Endothelial cell of umbilical vein (primary cell): ENCODE data around the gene CEP192. TPM values are rescaled to one million over a fixed set of nuclear protein-coding genes. Genes with fewer than 3 reads are reported as not detected.

Experiments used
- BruUV-seq: library from RNA; stranded (reverse); fragments of 400-500 nt; replicated peaks from 2 replicates; lab custom pipeline; 2021; lab: Mats Ljungman, UMichigan
- CTCF ChIA-PET: fragments of 300-600, 350-600 bp; sonication (Branson Sonifier 250); formaldehyde crosslinking; loops from one replicate; lab custom pipeline; 2021; ENCODE audit warnings: antibody characterized with exemption, inconsistent platforms; lab: Charles Lee
- POLR2A ChIA-PET: fragments of 300-600, 350-600 bp; sonication (Branson Sonifier 250); formaldehyde crosslinking; loops from one replicate; lab custom pipeline; 2021; ENCODE audit warnings: antibody characterized with exemption, inconsistent platforms; lab: Charles Lee
- DNase-seq: peaks from one replicate; pipeline ENCODE4 v3.0.0-alpha.2; 2011; ENCODE audit warnings: low read depth, low spot score
- FAIRE-seq: peaks from 2 replicates; lab custom pipeline; 2011; peaks lifted over from hg19 to GRCh38; lab: Jason Lieb, UNC
- H2AFZ ChIP-seq: 2 replicates; pipeline ENCODE4 v1.6.0; 2012; ENCODE audit warnings: low read depth, low read length, control low read depth, inconsistent platforms
- H3K27ac ChIP-seq: 2 replicates; pipeline ENCODE4 v1.5.1; 2011; ENCODE audit warnings: low read depth, mild to moderate bottlenecking, control low read depth, low read length, moderate library complexity; ENCODE audit not compliant: insufficient read depth
- H3K27me3 ChIP-seq, 2 experiments: 2 replicates each; pipeline versions ENCODE4 v1.6.0 to v1.6.1; 2011; ENCODE audit warnings: low read length in 2 of 2, mixed read lengths in 1 of 2; ENCODE audit not compliant: control insufficient read depth in 2 of 2, insufficient read depth in 2 of 2
- H3K36me3 ChIP-seq, 2 experiments: 2 replicates in 1 of 2; 3 replicates in 1 of 2; pipeline ENCODE4 v1.5.1; 2011; ENCODE audit warnings: low read length in 2 of 2, mild to moderate bottlenecking in 1 of 2, moderate library complexity in 1 of 2; ENCODE audit not compliant: control insufficient read depth in 2 of 2, insufficient read depth in 2 of 2; ENCODE audit errors: extremely low read depth in 1 of 2
- H3K4me1 ChIP-seq: 3 replicates; pipeline ENCODE4 v1.5.1; 2011; ENCODE audit warnings: mild to moderate bottlenecking, low read length; ENCODE audit not compliant: control insufficient read depth, insufficient read depth; ENCODE audit errors: extremely low read depth
- H3K4me2 ChIP-seq: 2 replicates; pipeline ENCODE4 v1.6.1; 2011; ENCODE audit warnings: low read length, control low read depth, mixed read lengths; ENCODE audit not compliant: insufficient read depth
- H3K4me3 ChIP-seq, 3 experiments: fragments of 200-600 bp in 1 of 3; sonication (generic), shearing (Covaris generic) in 1 of 3; replicated peaks in 1 of 3; 2 replicates each; pipeline ENCODE4 v1.5.1; 2011 to 2016; ENCODE audit warnings: control low read depth in 3 of 3, low read length in 3 of 3, mild to moderate bottlenecking in 2 of 3, inconsistent platforms in 1 of 3, low read depth in 1 of 3, moderate library complexity in 1 of 3; ENCODE audit not compliant: insufficient read depth in 1 of 3
- H3K79me2 ChIP-seq: 2 replicates; pipeline ENCODE4 v1.6.0; 2012; ENCODE audit warnings: low read length, inconsistent platforms; ENCODE audit not compliant: control insufficient read depth, insufficient read depth
- H3K9ac ChIP-seq: replicated peaks from 2 replicates; pipeline ENCODE3; 2011; ENCODE audit warnings: low read length, control low read depth; ENCODE audit not compliant: insufficient read depth; ENCODE audit errors: extremely low read depth
- H3K9me1 ChIP-seq: replicated peaks from 3 replicates; pipeline ENCODE4 v1.6.0; 2011; ENCODE audit warnings: mild to moderate bottlenecking, low read length; ENCODE audit not compliant: control insufficient read depth, insufficient read depth; ENCODE audit errors: extremely low read depth
- H3K9me3 ChIP-seq: replicated peaks from 2 replicates; pipeline ENCODE4 v1.5.1; 2012; ENCODE audit warnings: low read length, inconsistent platforms; ENCODE audit not compliant: control insufficient read depth, insufficient read depth
- H4K20me1 ChIP-seq: replicated peaks from 2 replicates; pipeline ENCODE3; 2011; ENCODE audit warnings: mild to moderate bottlenecking, low read length; ENCODE audit not compliant: control insufficient read depth, insufficient read depth; ENCODE audit errors: extremely low read depth
- EZH2 ChIP-seq: IDR thresholded peaks from 2 replicates; pipeline ENCODE4 v1.6.1; 2012; ENCODE audit warnings: borderline replicate concordance, low read depth, mild to moderate bottlenecking, moderate library complexity, low read length, inconsistent platforms; ENCODE audit not compliant: severe bottlenecking
- FOS ChIP-seq: IDR thresholded peaks from 2 replicates; pipeline ENCODE4 v1.6.1; 2011; ENCODE audit warnings: mild to moderate bottlenecking, low read length, moderate library complexity, borderline replicate concordance; ENCODE audit not compliant: insufficient read depth
- GATA2 ChIP-seq: IDR thresholded peaks from 2 replicates; pipeline ENCODE4 v1.7.0; 2011; ENCODE audit warnings: low read depth, mild to moderate bottlenecking, moderate library complexity, mixed read lengths, low read length; ENCODE audit not compliant: insufficient read length, insufficient read depth
- JUN ChIP-seq: IDR thresholded peaks from 2 replicates; pipeline ENCODE4 v1.6.1; 2011; ENCODE audit warnings: borderline replicate concordance, low read depth; ENCODE audit not compliant: insufficient read length, insufficient read depth
- MYC ChIP-seq: IDR thresholded peaks from one replicate; pipeline ENCODE4 v1.6.1; 2011; ENCODE audit warnings: mild to moderate bottlenecking, low read depth, low read length
- POLR2A ChIP-seq: IDR thresholded peaks from 2 replicates; pipeline ENCODE4 v1.6.1; 2012; ENCODE audit warnings: low read depth, mild to moderate bottlenecking, control low read depth, low read length
- POLR2AphosphoS5 ChIP-seq: IDR thresholded peaks from 2 replicates; pipeline ENCODE4 v1.6.1; 2012; ENCODE audit warnings: low read depth, mild to moderate bottlenecking, control low read depth, low read length, moderate library complexity; ENCODE audit not compliant: insufficient read depth
- dilution Hi-C: fragments of 300-500 bp; cut with MboI; formaldehyde crosslinking; loops from one replicate; pipeline ENCODE4 v1.15.0; 2019; ENCODE audit warnings: low sequenced_read_pairs; ENCODE audit not compliant: extremely low pct_ligation_motif_present
- intact Hi-C: fragments of 100-400 bp; cut with micrococcal nuclease; formaldehyde crosslinking; loops from one replicate; pipeline ENCODE4 v1.10.0; 2022
- polyA plus RNA-seq, 4 experiments: library from polyadenylated mRNA; depleted of rRNA in 3 of 4; stranded (reverse) in 3 of 4; unstranded in 1 of 4; fragments of >200 nt; gene quantifications; 2 replicates each; pipeline versions ENCODE4 v1.2.1 to v1.2.3, GENCODE V29; 2011 to 2012; ENCODE audit warnings: missing spikeins in 1 of 4
- total RNA-seq: library from RNA; stranded (reverse); gene quantifications from 2 replicates; pipeline ENCODE4 v1.2.3, GENCODE V29; 2021
- TF ChIP-seq, protein P1 (sequence below), 2 donors: IDR thresholded peaks; 1 replicate in 1 of 2; 2 replicates in 1 of 2; pipeline ENCODE4 v1.5.1; 2011; ENCODE audit warnings: low read length in 2 of 2, mild to moderate bottlenecking in 2 of 2, moderate library complexity in 2 of 2, control low read depth in 1 of 2, inconsistent platforms in 1 of 2, low read depth in 1 of 2; ENCODE audit not compliant: insufficient read depth in 1 of 2; ENCODE audit errors: extremely low read depth in 1 of 2
- TF ChIP-seq, protein P2 (sequence below): IDR thresholded peaks from 2 replicates; pipeline ENCODE4 v1.6.1; 2011; ENCODE audit not compliant: insufficient read depth, insufficient read length

CEP192 gene
- total and polyA plus RNA-seq, 2 donors (not counting 3 experiments of a cell fraction or from before 2014, with no cell fraction given): 14.5 to 22.9 TPM

DNA sequence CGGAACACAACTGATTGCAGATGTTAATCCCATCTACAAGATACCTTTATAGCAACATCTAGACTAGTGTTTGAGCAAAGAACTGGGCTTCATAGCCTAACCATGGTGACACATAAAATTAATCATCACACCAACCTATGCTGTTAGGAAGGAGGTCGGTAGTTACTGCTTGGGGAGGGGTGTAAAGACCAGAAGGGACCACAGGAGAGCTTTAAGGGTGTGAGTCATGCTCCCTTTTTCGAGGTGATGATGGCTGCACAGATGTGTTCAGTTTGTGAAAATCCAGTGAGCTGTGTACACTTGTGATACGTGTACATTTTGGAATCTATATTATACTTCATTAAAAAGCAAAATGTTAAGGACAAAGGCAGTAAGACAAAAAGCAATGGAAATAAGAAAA is 47.9 kb upstream of the CEP192 start:
- H3K79me2 ChIP-seq: no peaks in the 10 kb centered on the region
- H3K4me3 ChIP-seq: no peak overlapping the region
- intact Hi-C loops (no loop called here), dilution Hi-C loops (no loop called here)
- BruUV-seq: no TSS peak
- H3K4me2 ChIP-seq: no peak overlapping the region
- no peak overlapping the region for H3K9ac ChIP-seq
- H3K9me1 ChIP-seq: no peaks in the 10 kb centered on the region
- CTCF ChIA-PET: interaction anchor here (1.1 to 2.0 kb wide), 3 partner anchors 9 to 216 kb away, joined by 3 to 5 read pairs (median 5); no protein-coding TSS in a partner anchor
- peaks cover 12% of the 10 kb centered on the region for H3K4me1 ChIP-seq
- TF ChIP-seq POLR2AphosphoS5 (no peak), POLR2A (no peak), EZH2 (no peak), GATA2 (no peak), FOS (no peak), MYC (no peak), JUN (no peak)
- TF ChIP-seq, protein P1, sequence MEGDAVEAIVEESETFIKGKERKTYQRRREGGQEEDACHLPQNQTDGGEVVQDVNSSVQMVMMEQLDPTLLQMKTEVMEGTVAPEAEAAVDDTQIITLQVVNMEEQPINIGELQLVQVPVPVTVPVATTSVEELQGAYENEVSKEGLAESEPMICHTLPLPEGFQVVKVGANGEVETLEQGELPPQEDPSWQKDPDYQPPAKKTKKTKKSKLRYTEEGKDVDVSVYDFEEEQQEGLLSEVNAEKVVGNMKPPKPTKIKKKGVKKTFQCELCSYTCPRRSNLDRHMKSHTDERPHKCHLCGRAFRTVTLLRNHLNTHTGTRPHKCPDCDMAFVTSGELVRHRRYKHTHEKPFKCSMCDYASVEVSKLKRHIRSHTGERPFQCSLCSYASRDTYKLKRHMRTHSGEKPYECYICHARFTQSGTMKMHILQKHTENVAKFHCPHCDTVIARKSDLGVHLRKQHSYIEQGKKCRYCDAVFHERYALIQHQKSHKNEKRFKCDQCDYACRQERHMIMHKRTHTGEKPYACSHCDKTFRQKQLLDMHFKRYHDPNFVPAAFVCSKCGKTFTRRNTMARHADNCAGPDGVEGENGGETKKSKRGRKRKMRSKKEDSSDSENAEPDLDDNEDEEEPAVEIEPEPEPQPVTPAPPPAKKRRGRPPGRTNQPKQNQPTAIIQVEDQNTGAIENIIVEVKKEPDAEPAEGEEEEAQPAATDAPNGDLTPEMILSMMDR (IDR thresholded peaks at IDR 0.05; ENCODE audit: extremely low read depth in 1 of 2, insufficient read depth in 1 of 2, low read depth in 1 of 2, low read length in 2 of 2): no peak
- TF ChIP-seq, protein P2, sequence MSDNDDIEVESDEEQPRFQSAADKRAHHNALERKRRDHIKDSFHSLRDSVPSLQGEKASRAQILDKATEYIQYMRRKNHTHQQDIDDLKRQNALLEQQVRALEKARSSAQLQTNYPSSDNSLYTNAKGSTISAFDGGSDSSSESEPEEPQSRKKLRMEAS: no peak
- H3K9me3 ChIP-seq: no peaks in the 10 kb centered on the region
- H2AFZ ChIP-seq: no peak overlapping the region
- FAIRE-seq: no peak
- peaks cover 2% of the 10 kb centered on the region in 2 experiments for H3K27me3 ChIP-seq
- no peak overlapping the region for H3K27ac ChIP-seq
- H4K20me1 ChIP-seq: no peaks in the 10 kb centered on the region
- no peaks in the 10 kb centered on the region for H3K36me3 ChIP-seq
- POLR2A ChIA-PET: no interaction called here
- no peak for DNase-seq
